Hematopoietic multipotent progenitor cell (in vitro differentiated cells): Measurements from ENCODE around the gene MTNR1B. TPM values are rescaled to one million over a fixed set of nuclear protein-coding genes. Genes with fewer than 3 reads are reported as not detected.

Experiments
- small RNA-seq: library from RNA; depleted of rRNA; stranded (forward); fragments of <200 nt; gene quantifications from one replicate; pipeline ENCODE3, GENCODE V24; 2012
- total RNA-seq: library from RNA; depleted of rRNA; stranded (reverse); fragments of >200 nt; gene quantifications from one replicate; pipeline ENCODE4 v1.2.3, GENCODE V29; 2012

The MTNR1B gene
- total RNA-seq, 1 donor, result not detected

Small RNAs within 50 kb of the gene (small RNA-seq; reads per million reads assigned to genes)
- gene SNRPGP16, result not detected

Other genes with a start within 250 kb of the MTNR1B start
- gene SLC36A4, start 228.3 kb downstream of the MTNR1B start, total RNA-seq, result 12.1 TPM